Measurements from ENCODE around the gene NDRG3. TPM values are rescaled to one million over a fixed set of nuclear protein-coding genes. Genes with fewer than 3 reads are reported as not detected.

The NDRG3 gene
- total and polyA plus RNA-seq, 4 donors, result 12.2 to 20.8 (median 17.7) TPM

GRCh38 chr20:36629719-36630681, 115.9 kb downstream of the NDRG3 start:
- DNase-seq, result peak in 1 of 3 donors; percentile 24
- no peak for TF ChIP-seq CTCF (IDR thresholded peaks at IDR 0.05; ENCODE audit: control extremely low read depth, extremely low read depth)
- no peak overlapping the region for H3K27ac ChIP-seq (ENCODE audit: low read depth in 1 of 2, low read length in 1 of 2)

GRCh38 chr20:36628076-36628475, 117.8 kb downstream of the NDRG3 start:
- no peaks in the 10 kb centered on the region for H3K27me3 ChIP-seq (ENCODE audit: control insufficient read depth in 3 of 3, insufficient read depth in 3 of 3, low read length in 2 of 3)
- 85% methylated on average over 7 of the region's 7 CpGs for WGBS, 2 donors
- TF ChIP-seq CTCF (IDR thresholded peaks at IDR 0.05; ENCODE audit: control extremely low read depth, extremely low read depth), result no peak
- DNase-seq, result no peak
- H3K9me3 ChIP-seq (ENCODE audit: control insufficient read depth in 4 of 4, insufficient read depth in 3 of 4, low read length in 3 of 4), result no peaks in the 10 kb centered on the region
- H3K9ac ChIP-seq (ENCODE audit: insufficient read depth in 1 of 2, low read length in 2 of 2), result no peak overlapping the region
- H3K4me3 ChIP-seq, result no peak overlapping the region
- no peak for ATAC-seq (ENCODE audit: insufficient read depth, low FRiP score)
- peaks cover 0 to 3% (median 0%) of the 10 kb centered on the region in 5 donors for H3K4me1 ChIP-seq (ENCODE audit: control insufficient read depth in 5 of 5, insufficient read depth in 5 of 5, low read length in 5 of 5)
- no peak overlapping the region for H3K27ac ChIP-seq (ENCODE audit: low read depth in 1 of 2, low read length in 1 of 2)
- no peaks in the 10 kb centered on the region for H3K36me3 ChIP-seq (ENCODE audit: control insufficient read depth in 4 of 4, insufficient read depth in 4 of 4, low read length in 4 of 4)

More at GRCh38 chr20:36629719-36630681, 115.9 kb downstream of the NDRG3 start:
- H3K4me3 ChIP-seq, result no peak overlapping the region
- WGBS, 2 donors, result 47 to 66% methylated on average over 15 of the region's 15 CpGs
- no peaks in the 10 kb centered on the region for H3K4me1 ChIP-seq (ENCODE audit: control insufficient read depth in 5 of 5, insufficient read depth in 5 of 5, low read length in 5 of 5)
- ATAC-seq (ENCODE audit: insufficient read depth, low FRiP score), result no peak
- H3K9me3 ChIP-seq (ENCODE audit: control insufficient read depth in 4 of 4, insufficient read depth in 3 of 4, low read length in 3 of 4), result no peaks in the 10 kb centered on the region
- H3K36me3 ChIP-seq (ENCODE audit: control insufficient read depth in 4 of 4, insufficient read depth in 4 of 4, low read length in 4 of 4), result no peaks in the 10 kb centered on the region
- H3K9ac ChIP-seq (ENCODE audit: insufficient read depth in 1 of 2, low read length in 2 of 2), result no peak overlapping the region
- no peaks in the 10 kb centered on the region for H3K27me3 ChIP-seq (ENCODE audit: control insufficient read depth in 3 of 3, insufficient read depth in 3 of 3, low read length in 2 of 3)

- no peak for ATAC-seq (ENCODE audit: insufficient read depth, low FRiP score)
- H3K36me3 ChIP-seq (ENCODE audit: control insufficient read depth in 4 of 4, insufficient read depth in 4 of 4, low read length in 4 of 4), result no peaks in the 10 kb centered on the region
- WGBS, 2 donors, result 79 to 94% methylated on average over 2 of the region's 2 CpGs
- H3K27ac ChIP-seq (ENCODE audit: low read depth in 1 of 2, low read length in 1 of 2), result no peak overlapping the region
- H3K4me3 ChIP-seq, result no peak overlapping the region
- peaks cover 0 to 3% (median 0%) of the 10 kb centered on the region in 5 donors for H3K4me1 ChIP-seq (ENCODE audit: control insufficient read depth in 5 of 5, insufficient read depth in 5 of 5, low read length in 5 of 5)
- no peak overlapping the region for H3K9ac ChIP-seq (ENCODE audit: insufficient read depth in 1 of 2, low read length in 2 of 2)
- DNase-seq, result no peak
- H3K27me3 ChIP-seq (ENCODE audit: control insufficient read depth in 3 of 3, insufficient read depth in 3 of 3, low read length in 2 of 3), result no peaks in the 10 kb centered on the region
- H3K9me3 ChIP-seq (ENCODE audit: control insufficient read depth in 4 of 4, insufficient read depth in 3 of 4, low read length in 3 of 4), result no peaks in the 10 kb centered on the region
- TF ChIP-seq CTCF (IDR thresholded peaks at IDR 0.05; ENCODE audit: control extremely low read depth, extremely low read depth), result no peak
Measured at GRCh38 chr20:36624944-36625324, 121.0 kb downstream of the NDRG3 start.

Data from lung (tissue), 12 donors.